H1 (cell line): ENCODE data around the gene CHRNA3. TPM values are rescaled to one million over a fixed set of nuclear protein-coding genes. Genes with fewer than 3 reads are reported as not detected.

Experiments used
- CTCF ChIA-PET: fragments of 300-600 bp; sonication (Branson Sonifier 250); formaldehyde crosslinking; loops from one replicate; lab custom pipeline; 2021; ENCODE audit not compliant: partially characterized antibody; lab: Charles Lee
- POLR2A ChIA-PET: fragments of 300-600 bp; sonication (Branson Sonifier 250); formaldehyde crosslinking; loops from one replicate; lab custom pipeline; 2021; ENCODE audit warnings: inconsistent platforms; ENCODE audit not compliant: partially characterized antibody; lab: Charles Lee
- DNase-seq, 2 experiments: peaks; one replicate each; pipeline versions ENCODE4 v3.0.0 to v3.0.0-alpha.2; 2010 to 2022; ENCODE audit warnings: low spot score in 2 of 2, low read depth in 1 of 2, mixed read lengths in 1 of 2
- FAIRE-seq: peaks from 2 replicates; lab custom pipeline; 2011; peaks lifted over from hg19 to GRCh38; lab: Jason Lieb, UNC
- H2AFZ ChIP-seq: 2 replicates; pipeline ENCODE4 v1.8.1; 2012; ENCODE audit warnings: low read length, inconsistent platforms
- H2AK5ac ChIP-seq: 2 replicates; pipeline ENCODE4 v1.6.1; 2013; ENCODE audit warnings: low read depth, low read length
- H2BK120ac ChIP-seq: replicated peaks from 2 replicates; pipeline ENCODE3; 2013; ENCODE audit warnings: low read depth, low read length, inconsistent platforms
- H2BK12ac ChIP-seq: 2 replicates; pipeline ENCODE4 v1.6.1; 2013; ENCODE audit warnings: low read depth, low read length
- H2BK15ac ChIP-seq: 2 replicates; pipeline ENCODE4 v1.6.1; 2013; ENCODE audit warnings: low read length
- H2BK20ac ChIP-seq: 2 replicates; pipeline ENCODE4 v1.6.1; 2013; ENCODE audit warnings: low read length
- H2BK5ac ChIP-seq: 2 replicates; pipeline ENCODE4 v1.6.1; 2013; ENCODE audit warnings: low read depth, low read length
- H3K14ac ChIP-seq: 2 replicates; pipeline ENCODE4 v1.6.1; 2013; ENCODE audit warnings: inconsistent platforms; ENCODE audit not compliant: insufficient read length
- H3K18ac ChIP-seq: 2 replicates; pipeline ENCODE4 v1.6.1; 2013; ENCODE audit warnings: low read length; ENCODE audit errors: extremely low read depth
- H3K23ac ChIP-seq: 2 replicates; pipeline ENCODE4 v1.6.1; 2013; ENCODE audit warnings: inconsistent platforms; ENCODE audit not compliant: insufficient read length
- H3K23me2 ChIP-seq: 2 replicates; pipeline ENCODE4 v1.6.1; 2013; ENCODE audit warnings: low read depth, low read length
- H3K27ac ChIP-seq: 2 replicates; pipeline ENCODE4 v1.6.1; 2011; ENCODE audit warnings: low read depth, low read length, inconsistent platforms
- H3K27me3 ChIP-seq, 4 experiments: replicated peaks in 1 of 4; 1 replicate in 1 of 4; 2 replicates in 3 of 4; pipeline versions ENCODE4 v1.6.1 to v1.8.1; 2011 to 2013; ENCODE audit warnings: low read length in 3 of 4, mild to moderate bottlenecking in 3 of 4, inconsistent platforms in 2 of 4, mixed read lengths in 2 of 4, moderate library complexity in 1 of 4; ENCODE audit not compliant: control insufficient read depth in 3 of 4, insufficient read depth in 3 of 4; ENCODE audit errors: extremely low read depth in 1 of 4
- H3K36me3 ChIP-seq, 4 experiments: 2 replicates each; pipeline versions ENCODE4 v1.6.1 to v1.8.1; 2011 to 2013; ENCODE audit warnings: mild to moderate bottlenecking in 4 of 4, low read length in 3 of 4, moderate library complexity in 2 of 4, control low read depth in 1 of 4, inconsistent platforms in 1 of 4; ENCODE audit not compliant: insufficient read depth in 4 of 4, control insufficient read depth in 2 of 4
- H3K4ac ChIP-seq: replicated peaks from 2 replicates; pipeline ENCODE3; 2013; ENCODE audit warnings: low read length, low read depth, mixed read lengths, inconsistent platforms; ENCODE audit not compliant: insufficient read length
- H3K4me1 ChIP-seq, 4 experiments: replicated peaks in 1 of 4; 1 replicate in 1 of 4; 2 replicates in 3 of 4; pipeline versions ENCODE4 v1.6.1 to v1.8.1; 2011 to 2013; ENCODE audit warnings: low read length in 3 of 4, inconsistent platforms in 2 of 4, mixed read lengths in 1 of 4; ENCODE audit not compliant: insufficient read depth in 4 of 4, control insufficient read depth in 3 of 4
- H3K4me2 ChIP-seq, 2 experiments: 2 replicates each; pipeline versions ENCODE4 v1.6.1 to v1.8.1; 2011 to 2013; ENCODE audit warnings: low read depth in 2 of 2, low read length in 2 of 2, control low read depth in 1 of 2, inconsistent platforms in 1 of 2, mild to moderate bottlenecking in 1 of 2; ENCODE audit not compliant: insufficient read depth in 1 of 2
- H3K4me3 ChIP-seq, 4 experiments: fragments of 200-600, 300-600 bp in 1 of 4; sonication (generic), shearing (Covaris generic), sonication (Bioruptor Twin) in 1 of 4; 2 replicates each; pipeline versions ENCODE4 v1.5.1 to v1.8.1; 2011 to 2016; ENCODE audit warnings: low read length in 4 of 4, low read depth in 3 of 4, control low read depth in 2 of 4, inconsistent platforms in 2 of 4, mild to moderate bottlenecking in 2 of 4, mixed read lengths in 1 of 4, moderate library complexity in 1 of 4; ENCODE audit not compliant: insufficient read depth in 2 of 4; ENCODE audit errors: extremely low read depth in 1 of 4
- H3K56ac ChIP-seq: replicated peaks from 2 replicates; pipeline ENCODE3; 2013; ENCODE audit warnings: low read depth, mild to moderate bottlenecking, mixed read lengths, low read length, inconsistent platforms; ENCODE audit not compliant: insufficient read length
- H3K79me1 ChIP-seq: 2 replicates; pipeline ENCODE4 v1.6.1; 2013; ENCODE audit warnings: low read depth, low read length, control low read depth
- H3K79me2 ChIP-seq, 2 experiments: 2 replicates each; pipeline versions ENCODE4 v1.6.1 to v1.8.1; 2012 to 2013; ENCODE audit warnings: low read length in 2 of 2, mild to moderate bottlenecking in 2 of 2, inconsistent platforms in 1 of 2; ENCODE audit not compliant: insufficient read depth in 2 of 2, control insufficient read depth in 1 of 2
- H3K9ac ChIP-seq, 4 experiments: replicated peaks in 1 of 4; 1 replicate in 1 of 4; 2 replicates in 3 of 4; pipeline versions ENCODE4 v1.6.1 to v1.8.1; 2011 to 2013; ENCODE audit warnings: low read depth in 3 of 4, low read length in 3 of 4, control low read depth in 2 of 4, mild to moderate bottlenecking in 2 of 4, moderate library complexity in 2 of 4, inconsistent platforms in 1 of 4; ENCODE audit errors: extremely low read depth in 1 of 4
- H3K9me3 ChIP-seq, 2 experiments: 2 replicates each; pipeline versions ENCODE4 v1.6.1 to v1.8.1; 2012 to 2013; ENCODE audit warnings: mild to moderate bottlenecking in 2 of 2, moderate library complexity in 2 of 2, control low read depth in 1 of 2, inconsistent platforms in 1 of 2, low read depth in 1 of 2, low read length in 1 of 2, mixed read lengths in 1 of 2; ENCODE audit not compliant: insufficient read depth in 2 of 2
- H4K20me1 ChIP-seq, 2 experiments: replicated peaks in 1 of 2; 2 replicates each; pipeline versions ENCODE3 to v1.8.1; 2011 to 2013; ENCODE audit warnings: inconsistent platforms in 2 of 2, low read length in 2 of 2, mild to moderate bottlenecking in 1 of 2; ENCODE audit not compliant: insufficient read depth in 2 of 2, control insufficient read depth in 1 of 2
- H4K5ac ChIP-seq: 2 replicates; pipeline ENCODE4 v1.6.1; 2013; ENCODE audit warnings: low read length, low read depth, mixed read lengths, inconsistent platforms; ENCODE audit not compliant: insufficient read length
- H4K8ac ChIP-seq: 2 replicates; pipeline ENCODE4 v1.8.0; 2013; ENCODE audit warnings: mild to moderate bottlenecking, moderate library complexity, low read length, inconsistent platforms; ENCODE audit not compliant: insufficient read depth; ENCODE audit errors: extremely low read depth
- H4K91ac ChIP-seq: replicated peaks from 2 replicates; pipeline ENCODE3; 2013; ENCODE audit warnings: low read length, mixed read lengths, inconsistent platforms; ENCODE audit not compliant: insufficient read length
- EGR1 ChIP-seq: IDR thresholded peaks from 2 replicates; pipeline ENCODE4 v1.6.1; 2011; ENCODE audit warnings: low read depth, low read length, borderline replicate concordance
- JUN ChIP-seq: IDR thresholded peaks from 2 replicates; pipeline ENCODE4 v1.6.1; 2011; ENCODE audit warnings: low read depth, mild to moderate bottlenecking, improper control_type of control experiment, low read length
- TAF1 ChIP-seq: IDR thresholded peaks from 2 replicates; pipeline ENCODE4 v1.6.1; 2011; ENCODE audit warnings: mild to moderate bottlenecking, low read depth, low read length
- WGBS, 2 experiments: shearing (Covaris generic) in 1 of 2; methylation state at CpG; one replicate each; pipeline versions ENCODE4 v1.1.6 to v1.1.7; 2013 to 2015; ENCODE audit warnings: low lambda C conversion rate in 2 of 2, mixed read lengths in 2 of 2, inconsistent platforms in 1 of 2, low coverage in 1 of 2, missing lambda C conversion rate in 1 of 2; ENCODE audit not compliant: insufficient replicate concordance in 2 of 2, insufficient coverage in 1 of 2, insufficient read length in 1 of 2; ENCODE audit errors: extremely low coverage in 1 of 2, missing lambda C conversion rate in 1 of 2; 5-methylcytosine and 5-hydroxymethylcytosine counted together
- polyA plus RNA-seq, 7 experiments: library from polyadenylated mRNA; depleted of rRNA in 3 of 7; stranded (reverse) in 5 of 7; unstranded in 2 of 7; fragments of >200 nt in 5 of 7; fragments of 200-250 nt in 2 of 7; gene quantifications; 1 replicate in 5 of 7; 2 replicates in 1 of 7; 4 replicates in 1 of 7; pipeline versions ENCODE4 v1.2.1 to v1.2.3, GENCODE V29; 2011 to 2013; ENCODE audit warnings: missing spikeins in 2 of 7, mixed read lengths in 2 of 7
- total RNA-seq: library from RNA; stranded (reverse); fragmentation: NEBNext Ultra II Directional; extraction: Animal tissue kit (Norgen Biotek cat#: 25700); gene quantifications from 2 replicates; pipeline ENCODE4 v1.2.1, GENCODE V29; 2021

CHRNA3 gene
- total and polyA plus RNA-seq, 2 of the 8 experiments (the other 6 are each of a cell fraction or from before 2014, with no cell fraction given): 2.1 to 4.7 TPM

GRCh38 chr15:78640527-78641101 lies 19.8 kb upstream of the CHRNA3 start:
- Histone ChIP-seq H3K4me1 (peaks cover 2 to 16% (median 7%) of the 10 kb centered on the region in 4 experiments; a peak in 6 of 7 replicates), H3K79me1 (no peaks in the 10 kb centered on the region), H3K23ac (no peak overlapping the region), H3K9me3 (no peaks in the 10 kb centered on the region), H3K14ac (no peak overlapping the region), H3K9ac (no peak overlapping the region), H2AFZ (peak overlapping the region; percentile 37; the same call in 1 of the 2 replicates), H3K4me2 (peak overlapping the region; percentile 57 to 82), H2BK20ac (no peak overlapping the region), H2BK5ac (no peak overlapping the region), H3K56ac (peak overlapping the region; percentile 54), H3K27ac (no peak overlapping the region), H3K27me3 (peaks cover 0 to 6% (median 4%) of the 10 kb centered on the region in 4 experiments; a peak in 2 of 7 replicates), H3K79me2 (no peaks in the 10 kb centered on the region), H2BK12ac (no peak overlapping the region), H2AK5ac (no peak overlapping the region), H3K4ac (no peak overlapping the region)
- 3% methylated on average over 15 of the region's 32 CpGs; no CpG with 5 or more reads in 1 of the 2 experiments for WGBS, 2 experiments
- no peak for FAIRE-seq
- no peak for DNase-seq
- no peak for TF ChIP-seq JUN
- TF ChIP-seq EGR1: peak; percentile 37; the same call in 1 of the 2 replicates
- no peak for TF ChIP-seq TAF1
- TF ChIP-seq, all 59 proteins: peak for 1
- no peaks in the 10 kb centered on the region for H4K20me1 ChIP-seq
- no peak overlapping the region for H2BK15ac ChIP-seq
- no peaks in the 10 kb centered on the region for H3K36me3 ChIP-seq
- H4K91ac ChIP-seq: no peak overlapping the region
- ChIA-PET CTCF (interaction anchor here (1.1 to 10.9 kb wide), 13 partner anchors 11 to 111 kb away, joined by 3 to 256 read pairs (median 29); partner anchors contain the start of gene CHRNA3), POLR2A (interaction anchor here (1.2 to 2.2 kb wide), 2 partner anchors 10 to 86 kb away, joined by 4 to 7 read pairs; no protein-coding TSS in a partner anchor)
- H3K18ac ChIP-seq: no peak overlapping the region; the same call in 1 of the 2 replicates
- no peak overlapping the region for H2BK120ac ChIP-seq
- no peak overlapping the region for H4K5ac ChIP-seq
- peak overlapping the region; percentile 55 to 87 (median 68) for H3K4me3 ChIP-seq
- peak overlapping the region; percentile 35; the same call in 1 of the 2 replicates for H4K8ac ChIP-seq
- H3K23me2 ChIP-seq: peaks cover 7% of the 10 kb centered on the region; the same call in 1 of the 2 replicates
